Activated naive CD8-positive, alpha-beta T cell (primary cell): ENCODE data around the gene MRPL38.
A peak's percentile ranks its signal among the peaks of the same experiment; 100 is the strongest.

Experiments used
- H3K27ac Mint-ChIP-seq: one replicate; pipeline ENCODE4 v1.8.0; 2021; ENCODE audit warnings: mixed read lengths
- H3K27me3 Mint-ChIP-seq: one replicate; pipeline ENCODE4 v1.8.0; 2021; ENCODE audit warnings: mixed read lengths
- H3K36me3 Mint-ChIP-seq: one replicate; pipeline ENCODE4 v1.8.0; 2021; ENCODE audit warnings: mixed read lengths
- H3K4me1 Mint-ChIP-seq: one replicate; pipeline ENCODE4 v1.8.0; 2021; ENCODE audit warnings: low read depth, mixed read lengths
- H3K4me3 Mint-ChIP-seq: one replicate; pipeline ENCODE4 v1.8.0; 2021; ENCODE audit warnings: mild to moderate bottlenecking, mixed read lengths
- H3K9me3 Mint-ChIP-seq: one replicate; pipeline ENCODE4 v1.8.0; 2021; ENCODE audit warnings: low read depth, mixed read lengths

MRPL38 gene

DNA sequence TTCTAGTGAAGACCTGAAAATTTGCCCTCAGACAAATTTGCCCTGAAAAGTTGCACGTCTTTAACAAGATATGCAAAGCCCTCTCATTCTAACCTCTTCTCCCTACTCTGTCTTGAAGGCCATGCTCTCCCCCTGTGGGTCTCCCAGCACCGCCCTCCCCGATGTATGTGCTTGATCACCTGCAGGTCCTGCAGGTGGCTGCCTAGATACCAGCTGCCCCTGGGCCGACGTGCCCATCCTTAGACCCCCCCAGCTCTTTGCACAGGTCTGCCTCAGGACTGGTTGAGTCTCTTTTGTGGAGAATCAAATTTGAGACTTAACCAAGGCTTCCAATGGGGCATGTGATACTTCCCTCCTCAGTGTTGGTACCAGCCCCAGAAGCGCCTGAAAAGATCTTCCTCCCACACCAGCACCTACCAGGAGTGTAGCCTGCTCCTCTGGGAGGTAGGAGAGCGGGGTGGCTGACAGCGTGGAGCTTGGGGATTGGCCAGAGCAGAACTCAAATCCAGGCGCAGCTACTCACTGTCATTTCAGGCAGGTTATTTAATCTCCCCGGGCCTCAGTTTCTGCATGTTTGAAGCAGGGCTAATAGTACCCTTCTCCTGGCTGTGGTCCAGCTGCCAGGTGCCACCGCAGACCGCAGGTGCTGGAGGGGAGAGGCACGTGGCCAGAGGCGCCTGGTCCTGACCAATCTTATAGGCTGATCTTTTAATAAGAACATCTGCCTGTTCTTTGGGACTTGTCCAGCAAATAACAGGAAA, 4.5 kb upstream of the MRPL38 start:
- no peaks in the 10 kb centered on the region for H3K36me3 Mint-ChIP-seq
- H3K4me3 Mint-ChIP-seq: no peak overlapping the region
- H3K27ac Mint-ChIP-seq: no peak overlapping the region
- no peaks in the 10 kb centered on the region for H3K9me3 Mint-ChIP-seq
- H3K4me1 Mint-ChIP-seq: peaks cover 18% of the 10 kb centered on the region
- no peaks in the 10 kb centered on the region for H3K27me3 Mint-ChIP-seq

- no peaks in the 10 kb centered on the region for H3K36me3 Mint-ChIP-seq
- H3K27ac Mint-ChIP-seq: no peak overlapping the region
- no peaks in the 10 kb centered on the region for H3K9me3 Mint-ChIP-seq
Observed at GRCh38 chr17:75908201-75908600, 3.5 kb upstream of the MRPL38 start.

GRCh38 chr17:75906143-75906884, 1.6 kb upstream of the MRPL38 start:
- Mint-ChIP-seq H3K9me3 (no peaks in the 10 kb centered on the region), H3K4me3 (peak overlapping the region; percentile 59), H3K4me1 (peaks cover 20% of the 10 kb centered on the region), H3K27me3 (no peaks in the 10 kb centered on the region), H3K27ac (peak overlapping the region; percentile 41), H3K36me3 (no peaks in the 10 kb centered on the region)

More at GRCh38 chr17:75908201-75908600, 3.5 kb upstream of the MRPL38 start:
- Mint-ChIP-seq H3K27me3 (no peaks in the 10 kb centered on the region), H3K4me1 (peaks cover 20% of the 10 kb centered on the region), H3K4me3 (no peak overlapping the region)

- Mint-ChIP-seq H3K4me1 (peaks cover 15% of the 10 kb centered on the region), H3K9me3 (no peaks in the 10 kb centered on the region), H3K27me3 (no peaks in the 10 kb centered on the region), H3K4me3 (no peak overlapping the region), H3K27ac (peak overlapping the region; percentile 22), H3K36me3 (no peaks in the 10 kb centered on the region)
Observed at GRCh38 chr17:75902406-75902805, 2.3 kb downstream of the MRPL38 start.

DNA sequence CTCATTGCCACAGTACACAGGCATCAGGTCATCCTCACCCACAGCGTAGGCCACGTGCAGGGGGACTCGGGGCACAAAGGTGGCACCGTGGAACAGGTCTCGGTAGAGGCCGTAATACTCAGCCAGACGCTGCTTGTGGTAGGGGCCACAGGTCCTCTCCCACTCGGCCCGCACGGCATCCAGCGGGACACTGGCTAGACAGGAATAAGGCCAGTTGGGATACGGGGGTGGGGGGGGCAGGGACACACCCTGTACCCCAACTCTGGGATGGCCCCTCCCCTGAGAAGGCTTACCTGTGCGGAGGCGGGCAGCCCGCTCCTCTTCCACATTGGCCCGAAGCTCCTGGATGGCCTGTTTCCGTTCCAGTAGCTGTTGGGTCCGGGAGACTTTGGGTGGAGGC, 3.0 kb downstream of the MRPL38 start:
- Mint-ChIP-seq H3K9me3 (no peaks in the 10 kb centered on the region), H3K4me3 (no peak overlapping the region), H3K27me3 (no peaks in the 10 kb centered on the region), H3K4me1 (peaks cover 17% of the 10 kb centered on the region), H3K36me3 (no peaks in the 10 kb centered on the region), H3K27ac (no peak overlapping the region)

GRCh38 chr17:75900691-75901533, 3.8 kb downstream of the MRPL38 start:
- H3K36me3 Mint-ChIP-seq: no peaks in the 10 kb centered on the region
- H3K9me3 Mint-ChIP-seq: no peaks in the 10 kb centered on the region
- no peaks in the 10 kb centered on the region for H3K27me3 Mint-ChIP-seq
- peak overlapping the region; percentile 16 for H3K27ac Mint-ChIP-seq
- peaks cover 12% of the 10 kb centered on the region for H3K4me1 Mint-ChIP-seq
- H3K4me3 Mint-ChIP-seq: no peak overlapping the region

GRCh38 chr17:75899767-75900468, 4.8 kb downstream of the MRPL38 start:
- Mint-ChIP-seq H3K4me1 (peaks cover 16% of the 10 kb centered on the region), H3K27me3 (no peaks in the 10 kb centered on the region), H3K9me3 (no peaks in the 10 kb centered on the region), H3K4me3 (no peak overlapping the region), H3K36me3 (no peaks in the 10 kb centered on the region), H3K27ac (no peak overlapping the region)

GRCh38 chr17:75899353-75899752, 5.3 kb downstream of the MRPL38 start:
- H3K36me3 Mint-ChIP-seq: no peaks in the 10 kb centered on the region
- H3K27ac Mint-ChIP-seq: no peak overlapping the region
- no peak overlapping the region for H3K4me3 Mint-ChIP-seq
- peaks cover 18% of the 10 kb centered on the region for H3K4me1 Mint-ChIP-seq
- no peaks in the 10 kb centered on the region for H3K9me3 Mint-ChIP-seq
- H3K27me3 Mint-ChIP-seq: no peaks in the 10 kb centered on the region

- H3K4me3 Mint-ChIP-seq: no peak overlapping the region
- peaks cover 24% of the 10 kb centered on the region for H3K4me1 Mint-ChIP-seq
- no peaks in the 10 kb centered on the region for H3K9me3 Mint-ChIP-seq
- H3K36me3 Mint-ChIP-seq: no peaks in the 10 kb centered on the region
- H3K27ac Mint-ChIP-seq: no peak overlapping the region
- no peaks in the 10 kb centered on the region for H3K27me3 Mint-ChIP-seq
Observed at GRCh38 chr17:75898791-75899190, 5.9 kb downstream of the MRPL38 start.

DNA sequence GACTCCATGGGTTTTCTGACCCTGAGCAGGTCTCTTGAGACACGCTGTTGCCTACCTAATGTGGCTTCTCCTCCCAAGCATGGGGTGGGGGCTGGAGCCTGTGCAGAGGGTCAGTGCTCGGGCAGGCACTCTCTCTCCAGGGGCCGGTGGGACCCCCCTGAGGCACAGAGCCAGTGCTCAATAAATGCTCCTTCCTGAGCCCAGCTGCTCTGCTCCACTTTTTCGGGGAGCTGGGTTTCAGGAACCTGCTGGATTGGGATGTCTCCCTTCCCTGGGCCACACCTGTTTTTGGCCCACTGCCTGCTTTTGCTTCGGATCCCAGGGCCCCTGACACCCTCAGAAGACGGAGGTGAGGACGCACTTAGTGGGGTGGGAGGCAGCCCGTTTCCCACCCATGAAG, 6.6 kb downstream of the MRPL38 start:
- H3K27ac Mint-ChIP-seq: peak overlapping the region; percentile 64

DNA sequence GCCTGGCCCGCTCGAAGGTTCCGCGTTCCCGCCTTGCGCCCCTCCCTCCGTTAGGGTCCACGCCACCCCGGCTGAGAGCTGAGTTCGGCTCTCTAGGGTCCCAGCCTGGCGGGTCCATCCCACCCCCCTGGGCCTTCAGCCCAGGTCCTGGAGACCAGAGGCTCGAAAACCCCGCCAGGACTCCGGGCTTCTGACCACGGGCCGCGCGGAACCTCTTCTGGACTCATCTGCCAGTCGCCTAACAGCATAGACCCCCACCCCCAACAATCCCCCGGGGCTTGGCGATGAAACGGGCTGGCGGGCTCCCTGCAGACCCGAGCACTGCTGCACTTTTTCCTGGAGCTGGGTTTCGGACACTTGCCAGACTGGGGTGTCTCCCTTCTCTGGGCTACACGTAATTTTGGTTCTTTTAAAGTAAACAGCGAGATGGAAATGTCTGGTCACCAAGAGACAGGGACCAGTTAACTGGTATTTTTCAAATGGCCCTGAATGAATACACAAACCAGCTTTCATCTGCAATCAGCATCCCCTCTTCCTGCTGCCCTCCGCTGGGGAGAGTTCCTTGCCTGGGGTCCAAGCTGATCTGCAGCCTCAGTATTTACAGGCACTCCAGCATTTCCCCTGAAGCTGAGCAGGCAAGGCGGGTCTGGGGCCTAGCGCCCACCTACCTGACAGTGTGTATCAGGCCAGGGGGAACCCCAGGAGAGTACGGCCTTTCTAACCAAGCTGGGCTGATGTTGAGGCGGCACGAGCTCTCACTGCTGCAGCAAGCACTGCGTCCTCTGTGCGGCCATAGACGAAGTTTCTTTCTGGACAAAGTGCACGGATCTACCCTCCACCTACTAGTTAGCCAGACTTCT, 7.3 kb downstream of the MRPL38 start:
- H3K36me3 Mint-ChIP-seq: no peaks in the 10 kb centered on the region
- no peaks in the 10 kb centered on the region for H3K27me3 Mint-ChIP-seq
- no peaks in the 10 kb centered on the region for H3K9me3 Mint-ChIP-seq
- peaks cover 23% of the 10 kb centered on the region for H3K4me1 Mint-ChIP-seq
- peak overlapping the region; percentile 64 for H3K27ac Mint-ChIP-seq
- H3K4me3 Mint-ChIP-seq: peak overlapping the region; percentile 66

More for the DNA sequence above, 6.6 kb downstream of the MRPL38 start:
- Mint-ChIP-seq H3K4me1 (peaks cover 23% of the 10 kb centered on the region), H3K36me3 (no peaks in the 10 kb centered on the region), H3K4me3 (peak overlapping the region; percentile 66), H3K27me3 (no peaks in the 10 kb centered on the region), H3K9me3 (no peaks in the 10 kb centered on the region)

- peak within 1 kb of the TSS; percentile 95 for H3K27ac Mint-ChIP-seq
- no peaks in the 10 kb centered on the region for H3K9me3 Mint-ChIP-seq
- peak within 1 kb of the TSS; percentile 82 for H3K4me3 Mint-ChIP-seq
- no peaks in the 10 kb centered on the region for H3K36me3 Mint-ChIP-seq
- H3K27me3 Mint-ChIP-seq: no peaks in the 10 kb centered on the region
- H3K4me1 Mint-ChIP-seq: peaks cover 23% of the 10 kb centered on the region
Observed at GRCh38 chr17:75896415-75897159, 8.1 kb downstream of the MRPL38 start, which contains the start of gene TRIM65. TRIM65 (minus strand) TSS chr17:75896951; CDS start chr17:75896937, 14 bp downstream.
